DMS53 (cell line): ENCODE data around the gene ZNF519.
"Not testable (repeated sequence)": the region's sequence is repeated elsewhere in the genome, so short reads cannot be mapped to it uniquely, and the experiment has no call there.

Experiments used
- DNase-seq: peaks from one replicate; lab custom pipeline; 2025; lab: John Stamatoyannopoulos, UW

ZNF519 gene

GRCh38 chr18:14132271-14132700 lies at the start of gene ZNF519:
Gene ZNF519, minus strand, starts transcription at chr18:14132435. Its CDS starts 158 bp downstream, at chr18:14132277.
- peak; percentile 99 for DNase-seq

GRCh38 chr18:14179306-14179705 lies 47.1 kb upstream of the ZNF519 start:
- DNase-seq: no peak

GRCh38 chr18:14178321-14179196 lies 46.3 kb upstream of the ZNF519 start:
- peak; percentile 77 for DNase-seq

GRCh38 chr18:14177540-14178320 lies 45.5 kb upstream of the ZNF519 start:
- DNase-seq: not testable (repeated sequence)

GRCh38 chr18:14175404-14175803 lies 43.2 kb upstream of the ZNF519 start:
- not testable (repeated sequence) for DNase-seq

DNA sequence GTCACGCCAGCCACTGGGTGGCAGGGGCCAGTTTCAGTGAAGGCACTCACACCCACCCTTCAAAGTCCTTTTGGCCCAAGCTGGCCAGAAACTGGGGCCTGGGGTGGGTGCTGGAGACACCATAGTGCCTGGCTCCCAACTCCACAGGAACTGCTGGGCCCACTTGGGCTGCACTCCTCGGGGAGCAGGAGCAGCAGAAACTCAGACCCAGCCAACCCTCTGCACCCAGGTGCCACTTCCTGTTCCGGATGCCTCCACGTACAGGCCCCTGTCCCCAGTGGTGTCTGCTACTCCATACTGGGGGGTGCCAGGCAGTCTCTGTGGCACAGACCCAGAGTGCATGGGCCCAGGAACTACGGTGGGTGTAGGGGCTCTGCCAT lies 42.5 kb upstream of the ZNF519 start:
- DNase-seq: no peak

- not testable (repeated sequence) for DNase-seq
Measured at GRCh38 chr18:14174002-14174705, 41.9 kb upstream of the ZNF519 start.

GRCh38 chr18:14173116-14173951 lies 41.1 kb upstream of the ZNF519 start:
- DNase-seq: not testable (repeated sequence)

DNA sequence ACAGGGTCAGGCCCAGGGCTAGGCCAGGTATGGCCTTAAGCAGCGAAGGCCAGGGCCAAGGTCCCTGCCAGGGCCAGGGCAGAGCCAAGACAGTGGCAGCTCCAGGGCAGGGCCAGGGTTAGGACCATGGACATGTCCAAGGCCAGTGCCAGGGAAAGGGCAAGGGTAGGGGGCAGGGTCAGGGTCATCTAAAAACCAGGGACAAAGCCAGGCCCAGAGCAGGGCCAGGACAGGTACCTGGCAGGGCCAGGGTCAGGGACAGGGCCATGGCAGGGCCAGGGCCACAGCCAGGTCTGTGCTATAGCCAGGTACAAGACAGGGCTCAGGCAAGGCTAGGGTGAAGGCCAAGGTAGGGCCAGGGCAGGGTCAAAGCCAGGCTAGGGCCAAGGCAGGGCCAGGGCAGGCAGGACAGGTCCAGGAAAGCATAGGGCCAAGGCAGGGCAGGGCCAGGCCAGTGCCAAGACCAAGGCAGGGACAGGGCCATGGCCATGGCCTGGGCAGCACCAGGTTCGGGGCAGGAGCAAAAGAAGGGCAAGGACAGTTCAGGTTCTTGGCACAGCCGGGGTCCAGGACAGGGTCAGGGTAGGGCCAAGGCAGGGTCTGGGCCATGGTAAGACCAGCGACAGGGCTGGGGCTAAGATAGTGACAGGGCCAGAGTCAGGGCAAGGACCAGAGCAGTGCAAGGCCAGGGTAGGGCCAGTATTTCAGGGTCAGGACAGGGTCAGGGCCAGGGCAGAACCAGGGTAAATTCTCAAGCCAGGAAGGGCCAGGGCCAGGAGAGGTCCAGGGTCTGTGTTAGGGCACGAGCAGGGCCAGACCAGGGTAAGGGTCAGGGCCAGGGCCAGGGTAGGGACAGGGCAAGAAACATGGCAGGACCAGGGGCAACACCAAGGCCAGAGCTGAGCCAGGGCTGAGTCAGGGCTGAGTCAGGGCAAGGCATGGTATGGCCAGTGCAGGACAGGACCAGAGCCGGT lies 40.2 kb upstream of the ZNF519 start:
- DNase-seq: not testable (repeated sequence)

- not testable (repeated sequence) for DNase-seq
Measured at GRCh38 chr18:14171301-14172141, 39.3 kb upstream of the ZNF519 start.

- DNase-seq: not testable (repeated sequence)
Measured at GRCh38 chr18:14170367-14171036, 38.3 kb upstream of the ZNF519 start.

GRCh38 chr18:14162915-14163314 lies 30.7 kb upstream of the ZNF519 start:
- DNase-seq: not testable (repeated sequence)

GRCh38 chr18:14151564-14152113 lies 19.4 kb upstream of the ZNF519 start:
- DNase-seq: peak; percentile 29

GRCh38 chr18:14150766-14151165 lies 18.5 kb upstream of the ZNF519 start:
- not testable (repeated sequence) for DNase-seq

GRCh38 chr18:14149916-14150420 lies 17.7 kb upstream of the ZNF519 start:
- DNase-seq: not testable (repeated sequence)

DNA sequence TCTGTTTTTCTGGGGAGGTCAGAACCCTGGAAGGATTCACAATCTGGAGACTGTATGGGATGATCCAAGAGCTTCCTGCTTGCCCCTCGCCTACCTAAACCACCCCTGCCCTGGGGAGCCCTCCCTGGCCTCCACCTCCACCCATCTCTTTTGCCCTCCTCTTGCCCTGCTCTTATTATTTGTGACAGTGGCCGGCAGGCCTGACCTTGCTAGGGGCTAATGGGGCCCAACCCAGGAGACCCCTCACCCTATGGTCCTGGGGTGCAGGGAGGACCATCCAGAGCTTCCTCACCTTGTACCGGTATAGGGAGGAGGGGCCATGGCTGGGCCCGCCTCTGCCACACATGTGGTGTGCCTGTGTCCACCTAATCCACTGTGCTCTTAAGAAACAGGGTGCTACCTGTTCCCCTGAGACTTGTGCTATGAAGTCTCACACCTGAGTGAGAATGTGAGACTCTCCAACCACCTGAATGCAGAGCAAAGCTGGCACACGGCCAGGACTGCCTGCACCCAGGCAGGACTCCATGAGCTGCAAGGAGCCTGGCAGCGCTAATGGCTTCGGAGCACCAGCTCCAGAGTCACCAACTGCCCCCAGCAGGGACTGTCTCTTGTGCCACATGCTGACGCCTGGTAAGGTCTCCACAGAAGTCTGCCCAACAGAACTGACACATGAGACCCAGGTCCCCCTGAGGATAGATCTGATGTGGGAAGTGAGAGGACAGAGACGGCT lies 17.1 kb upstream of the ZNF519 start:
- DNase-seq: peak; percentile 26
